Frontal cortex (tissue), 4 donors: ENCODE data around the gene GJB4. TPM values are rescaled to one million over a fixed set of nuclear protein-coding genes. Genes with fewer than 3 reads are reported as not detected.
A peak's percentile ranks its signal among the peaks of the same experiment; 100 is the strongest.

Source experiments
- DNase-seq, 2 donors: peaks; one replicate each; pipeline ENCODE4 v3.0.0; 2012; ENCODE audit warnings: low spot score in 2 of 2
- FAIRE-seq: peaks from 2 replicates; lab custom pipeline; 2012; peaks lifted over from hg19 to GRCh38; lab: Jason Lieb, UNC
- total RNA-seq: library from RNA; depleted of rRNA; stranded (reverse); fragments of >200 nt; gene quantifications from one replicate; pipeline ENCODE4 v1.2.3, GENCODE V29; 2014
- donor health status: control.
- donor health status: control.
- donor health status: control.

The GJB4 gene
- total RNA-seq, 1 donor from 2014 or later: not detected

- FAIRE-seq (no peak), DNase-seq (no peak)
Measured at GRCh38 chr1:34776911-34777310, 17.4 kb downstream of the GJB4 start.

GRCh38 chr1:34777519-34778321, 18.2 kb downstream of the GJB4 start:
- no peak for FAIRE-seq
- no peak for DNase-seq

GRCh38 chr1:34778381-34778780, 18.8 kb downstream of the GJB4 start:
- DNase-seq: no peak
- no peak for FAIRE-seq

GRCh38 chr1:34779005-34779404, 19.5 kb downstream of the GJB4 start:
- FAIRE-seq (no peak), DNase-seq (no peak)

GRCh38 chr1:34779526-34779925, 20.0 kb downstream of the GJB4 start:
- DNase-seq (no peak), FAIRE-seq (no peak)

- DNase-seq: no peak
- no peak for FAIRE-seq
Measured at GRCh38 chr1:34779962-34780361, 20.4 kb downstream of the GJB4 start.

- FAIRE-seq (no peak), DNase-seq (no peak)
Measured at GRCh38 chr1:34780528-34780927, 21.0 kb downstream of the GJB4 start.

- DNase-seq (peak in 1 of 2 donors; percentile 41), FAIRE-seq (no peak)
Measured at GRCh38 chr1:34781071-34781843, 21.7 kb downstream of the GJB4 start, which contains the start of gene GJB3. GJB3 (plus strand) TSS chr1:34781214; CDS start chr1:34784763, 3,549 bp downstream.

- DNase-seq (no peak), FAIRE-seq (no peak)
Measured at GRCh38 chr1:34781844-34782391, 22.4 kb downstream of the GJB4 start.

GRCh38 chr1:34784751-34785221, 25.2 kb downstream of the GJB4 start:
- FAIRE-seq: no peak
- no peak for DNase-seq

- DNase-seq (no peak), FAIRE-seq (no peak)
Measured at GRCh38 chr1:34785231-34785874, 25.8 kb downstream of the GJB4 start.

GRCh38 chr1:34785875-34786470, 26.4 kb downstream of the GJB4 start:
- no peak for DNase-seq
- FAIRE-seq: no peak

- DNase-seq (peak; percentile 76 to 84), FAIRE-seq (peak; percentile 30)
Measured at GRCh38 chr1:34786521-34787325, 27.2 kb downstream of the GJB4 start.

GRCh38 chr1:34787461-34788420, 28.2 kb downstream of the GJB4 start:
- no peak for DNase-seq
- FAIRE-seq: no peak

GRCh38 chr1:34790985-34791384, 31.4 kb downstream of the GJB4 start:
- no peak for DNase-seq
- FAIRE-seq: no peak

- no peak for DNase-seq
- FAIRE-seq: no peak
Measured at GRCh38 chr1:34792424-34792823, 32.9 kb downstream of the GJB4 start.

GRCh38 chr1:34792868-34793727, 33.6 kb downstream of the GJB4 start, which contains the start of gene GJA4:
GJA4 (plus strand) TSS chr1:34792999; CDS start chr1:34794214, 1,215 bp downstream.
- no peak for FAIRE-seq
- peak in 1 of 2 donors; percentile 58 for DNase-seq
